Osteoblast (primary cell): ENCODE results near the gene PPP3R1. TPM values are rescaled to one million over a fixed set of nuclear protein-coding genes. Genes with fewer than 3 reads are reported as not detected.
"Not testable (repeated sequence)": the region's sequence is repeated elsewhere in the genome, so short reads cannot be mapped to it uniquely, and the experiment has no call there.

Source experiments
- DNase-seq: peaks from one replicate; pipeline ENCODE4 v3.0.0; 2011; ENCODE audit warnings: low spot score, mixed read lengths; ENCODE audit not compliant: insufficient read length; ENCODE audit errors: missing footprints
- H2AFZ ChIP-seq: 2 replicates; pipeline ENCODE4 v1.6.0; 2011; ENCODE audit warnings: mild to moderate bottlenecking, low read length
- H3K27ac ChIP-seq: 2 replicates; pipeline ENCODE4 v1.5.1; 2011; ENCODE audit warnings: mild to moderate bottlenecking, low read depth, low read length, moderate library complexity
- H3K27me3 ChIP-seq: 2 replicates; pipeline ENCODE4 v1.6.0; 2012; ENCODE audit warnings: mild to moderate bottlenecking, control low read depth, inconsistent platforms, low read length, moderate library complexity; ENCODE audit not compliant: insufficient read depth
- H3K36me3 ChIP-seq: 2 replicates; pipeline ENCODE4 v1.5.1; 2011; ENCODE audit warnings: mild to moderate bottlenecking, low read length, control low read depth, moderate library complexity; ENCODE audit not compliant: insufficient read depth
- H3K4me1 ChIP-seq: 2 replicates; pipeline ENCODE4 v1.5.1; 2011; ENCODE audit warnings: mild to moderate bottlenecking, low read length, control low read depth, moderate library complexity; ENCODE audit not compliant: insufficient read depth
- H3K4me2 ChIP-seq: 2 replicates; pipeline ENCODE4 v1.6.0; 2011; ENCODE audit warnings: mild to moderate bottlenecking, low read length; ENCODE audit not compliant: insufficient read depth
- H3K4me3 ChIP-seq: fragments of 200-600 bp; sonication (generic); 3 replicates; pipeline ENCODE4 v1.5.1; 2012; ENCODE audit warnings: mild to moderate bottlenecking, low read length, inconsistent platforms; ENCODE audit not compliant: insufficient read depth
- H3K79me2 ChIP-seq: 2 replicates; pipeline ENCODE4 v1.6.0; 2012; ENCODE audit warnings: mild to moderate bottlenecking, low read length, control low read depth, inconsistent platforms; ENCODE audit not compliant: insufficient read depth
- H3K9me3 ChIP-seq: 2 replicates; pipeline ENCODE4 v1.5.1; 2011; ENCODE audit warnings: low read depth, low read length, control low read depth
- H4K20me1 ChIP-seq: 2 replicates; pipeline ENCODE4 v1.6.0; 2012; ENCODE audit warnings: mild to moderate bottlenecking, low read length, control low read depth; ENCODE audit not compliant: insufficient read depth
- total RNA-seq: library from RNA; depleted of rRNA; stranded (reverse); fragments of >200 nt; gene quantifications from 2 replicates; pipeline ENCODE4 v1.2.3, GENCODE V29; 2012
- TF ChIP-seq, protein P1 (sequence below): IDR thresholded peaks from 2 replicates; pipeline ENCODE4 v1.5.1; 2011; ENCODE audit warnings: mild to moderate bottlenecking, low read depth, low read length, moderate library complexity; ENCODE audit errors: extremely low read depth

The PPP3R1 gene
- total RNA-seq, 1 donor = 29.7 TPM

DNA sequence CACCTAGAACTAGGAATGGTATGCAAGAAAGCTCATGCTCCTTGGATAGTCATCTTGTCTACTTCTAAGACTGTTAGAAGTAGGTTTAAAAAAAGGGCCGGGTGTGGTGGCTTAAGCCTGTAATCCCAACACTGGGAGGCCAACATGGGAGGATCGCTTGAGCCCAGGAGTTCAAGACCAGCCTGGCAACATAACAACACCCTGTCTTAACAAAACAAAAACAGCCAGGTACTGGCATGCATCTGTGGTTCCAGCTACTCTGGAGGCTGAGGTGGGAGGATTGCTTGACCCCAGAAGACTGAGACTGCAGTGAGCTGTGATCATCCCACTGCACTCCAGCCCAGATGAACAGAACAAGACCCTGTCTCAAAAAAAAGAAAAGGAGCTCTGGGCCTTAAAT, 74.8 kb downstream of the PPP3R1 start:
- no peak overlapping the region for H2AFZ ChIP-seq
- H3K36me3 ChIP-seq = peaks cover 47% of the 10 kb centered on the region
- H3K79me2 ChIP-seq = peaks cover 6% of the 10 kb centered on the region

GRCh38 chr2:68176657-68177056, 75.7 kb downstream of the PPP3R1 start:
- H3K4me2 ChIP-seq = no peak overlapping the region
- H3K27ac ChIP-seq = no peak overlapping the region
- no peak overlapping the region for H2AFZ ChIP-seq
- H3K4me1 ChIP-seq = no peaks in the 10 kb centered on the region
- no peaks in the 10 kb centered on the region for H4K20me1 ChIP-seq
- no peak overlapping the region for H3K4me3 ChIP-seq
- TF ChIP-seq, protein P1, sequence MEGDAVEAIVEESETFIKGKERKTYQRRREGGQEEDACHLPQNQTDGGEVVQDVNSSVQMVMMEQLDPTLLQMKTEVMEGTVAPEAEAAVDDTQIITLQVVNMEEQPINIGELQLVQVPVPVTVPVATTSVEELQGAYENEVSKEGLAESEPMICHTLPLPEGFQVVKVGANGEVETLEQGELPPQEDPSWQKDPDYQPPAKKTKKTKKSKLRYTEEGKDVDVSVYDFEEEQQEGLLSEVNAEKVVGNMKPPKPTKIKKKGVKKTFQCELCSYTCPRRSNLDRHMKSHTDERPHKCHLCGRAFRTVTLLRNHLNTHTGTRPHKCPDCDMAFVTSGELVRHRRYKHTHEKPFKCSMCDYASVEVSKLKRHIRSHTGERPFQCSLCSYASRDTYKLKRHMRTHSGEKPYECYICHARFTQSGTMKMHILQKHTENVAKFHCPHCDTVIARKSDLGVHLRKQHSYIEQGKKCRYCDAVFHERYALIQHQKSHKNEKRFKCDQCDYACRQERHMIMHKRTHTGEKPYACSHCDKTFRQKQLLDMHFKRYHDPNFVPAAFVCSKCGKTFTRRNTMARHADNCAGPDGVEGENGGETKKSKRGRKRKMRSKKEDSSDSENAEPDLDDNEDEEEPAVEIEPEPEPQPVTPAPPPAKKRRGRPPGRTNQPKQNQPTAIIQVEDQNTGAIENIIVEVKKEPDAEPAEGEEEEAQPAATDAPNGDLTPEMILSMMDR = no peak
- no peak for DNase-seq
- H3K9me3 ChIP-seq = no peaks in the 10 kb centered on the region
- H3K79me2 ChIP-seq = peaks cover 6% of the 10 kb centered on the region
- H3K36me3 ChIP-seq = peaks cover 47% of the 10 kb centered on the region
- H3K27me3 ChIP-seq = no peaks in the 10 kb centered on the region

More for the DNA sequence above, 74.8 kb downstream of the PPP3R1 start:
- Histone ChIP-seq H3K9me3 (no peaks in the 10 kb centered on the region), H3K4me1 (no peaks in the 10 kb centered on the region), H4K20me1 (no peaks in the 10 kb centered on the region), H3K27ac (no peak overlapping the region), H3K4me2 (no peak overlapping the region), H3K4me3 (no peak overlapping the region), H3K27me3 (no peaks in the 10 kb centered on the region)
- DNase-seq = no peak
- TF ChIP-seq, protein P1 = no peak

GRCh38 chr2:68175210-68175609, 77.1 kb downstream of the PPP3R1 start:
- H3K4me2 ChIP-seq, H3K4me3 ChIP-seq, H4K20me1 ChIP-seq, H2AFZ ChIP-seq, H3K79me2 ChIP-seq, H3K4me1 ChIP-seq, DNase-seq, H3K27me3 ChIP-seq, H3K9me3 ChIP-seq, H3K27ac ChIP-seq: not testable (repeated sequence)
- H3K36me3 ChIP-seq = peaks cover 46% of the 10 kb centered on the region

DNA sequence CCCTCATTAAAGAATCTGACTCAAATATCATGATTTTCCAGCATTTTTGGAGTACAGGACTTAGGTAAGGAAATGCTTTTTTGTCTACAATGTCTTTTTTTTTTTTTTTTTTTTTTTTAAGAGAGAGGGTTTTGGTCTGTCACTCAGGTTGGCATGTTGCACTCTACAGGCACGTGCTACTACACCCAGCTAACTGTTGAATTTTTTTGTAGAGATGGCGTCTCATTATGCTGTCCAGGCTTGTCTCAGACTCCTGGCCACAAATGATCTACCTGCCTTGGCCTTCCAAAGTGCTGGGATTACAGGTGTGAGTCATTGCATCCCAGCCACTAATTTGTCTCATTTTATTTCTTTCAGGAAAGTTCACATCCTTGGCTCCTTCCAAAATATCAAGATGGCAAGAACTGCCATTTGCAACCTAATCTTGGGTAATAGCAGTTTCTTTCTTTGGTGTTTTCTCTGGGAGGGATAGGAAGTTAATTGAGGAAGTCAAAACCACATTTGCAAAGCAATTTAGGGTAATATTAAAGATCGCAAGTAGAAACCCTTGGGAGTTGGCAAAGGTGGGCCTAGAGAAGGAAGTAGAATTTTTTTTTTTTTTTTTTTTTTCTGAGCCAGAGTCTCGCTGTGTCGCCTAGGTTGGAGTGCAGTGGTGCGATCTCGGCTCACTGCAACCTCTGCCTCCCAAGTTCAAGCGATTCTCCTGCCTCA, 79.2 kb downstream of the PPP3R1 start:
- H3K4me2 ChIP-seq = no peak overlapping the region
- TF ChIP-seq, protein P1 = no peak
- H4K20me1 ChIP-seq = no peaks in the 10 kb centered on the region
- no peaks in the 10 kb centered on the region for H3K27me3 ChIP-seq
- DNase-seq = no peak
- H3K27ac ChIP-seq = no peak overlapping the region
- peaks cover 5% of the 10 kb centered on the region for H3K79me2 ChIP-seq
- no peaks in the 10 kb centered on the region for H3K9me3 ChIP-seq
- H3K4me3 ChIP-seq = no peak overlapping the region
- H2AFZ ChIP-seq = no peak overlapping the region
- no peaks in the 10 kb centered on the region for H3K4me1 ChIP-seq
- H3K36me3 ChIP-seq = peaks cover 34% of the 10 kb centered on the region
